MM.1S (cell line): ENCODE measurements around the gene IP6K1.

Source experiments
- DNase-seq: peaks from one replicate; pipeline ENCODE4 v3.0.0-alpha.2; 2015
- H2AFZ ChIP-seq: fragments of 300-600 bp; sonication (generic); 2 replicates; pipeline ENCODE4 v1.6.0; 2016; ENCODE audit warnings: antibody characterized with exemption, low read length
- H3F3A ChIP-seq: fragments of 300-600 bp; sonication (generic); 2 replicates; pipeline ENCODE4 v1.6.1; 2016; ENCODE audit warnings: mild to moderate bottlenecking, antibody characterized with exemption, low read length, moderate library complexity, mixed read lengths; ENCODE audit not compliant: insufficient read depth
- H3K27ac ChIP-seq: fragments of 300-600 bp; sonication (generic); 2 replicates; pipeline ENCODE4 v1.5.1; 2016; ENCODE audit warnings: mild to moderate bottlenecking, low read length
- H3K27me3 ChIP-seq: fragments of 300-600 bp; sonication (generic); replicated peaks from 2 replicates; pipeline ENCODE4 v1.6.0; 2016; ENCODE audit warnings: low read length; ENCODE audit not compliant: insufficient read depth
- H3K36me3 ChIP-seq: fragments of 300-600 bp; sonication (generic); replicated peaks from 2 replicates; pipeline ENCODE4 v1.6.1; 2016; ENCODE audit warnings: mild to moderate bottlenecking, low read length, mixed read lengths; ENCODE audit not compliant: insufficient read depth
- H3K4me1 ChIP-seq: fragments of 300-600 bp; sonication (generic); 2 replicates; pipeline ENCODE4 v1.6.1; 2016; ENCODE audit warnings: low read length, mixed read lengths
- H3K4me2 ChIP-seq: fragments of 300-600 bp; sonication (generic); 2 replicates; pipeline ENCODE4 v1.6.0; 2016; ENCODE audit warnings: low read depth, low read length
- H3K4me3 ChIP-seq: fragments of 300-600 bp; sonication (generic); 2 replicates; pipeline ENCODE4 v1.5.1; 2016; ENCODE audit warnings: low read length, mixed read lengths
- H3K79me2 ChIP-seq: fragments of 300-600 bp; sonication (generic); 2 replicates; pipeline ENCODE4 v1.6.1; 2016; ENCODE audit warnings: mixed run types, low read length, mixed read lengths
- H3K9ac ChIP-seq: fragments of 300-600 bp; sonication (generic); 2 replicates; pipeline ENCODE4 v1.6.1; 2016; ENCODE audit warnings: low read length, mixed read lengths
- H3K9me2 ChIP-seq: fragments of 300-600 bp; sonication (generic); replicated peaks from 2 replicates; pipeline ENCODE4 v1.6.1; 2016; ENCODE audit warnings: mild to moderate bottlenecking, low read length, mixed read lengths; ENCODE audit not compliant: insufficient read depth
- H3K9me3 ChIP-seq: fragments of 300-600 bp; sonication (generic); replicated peaks from 2 replicates; pipeline ENCODE4 v1.6.1; 2016; ENCODE audit warnings: mild to moderate bottlenecking, low read length, mixed read lengths; ENCODE audit not compliant: insufficient read depth
- H4K20me1 ChIP-seq: fragments of 300-600 bp; sonication (generic); 2 replicates; pipeline ENCODE4 v1.6.1; 2016; ENCODE audit warnings: mild to moderate bottlenecking, low read length, moderate library complexity, mixed read lengths; ENCODE audit not compliant: insufficient read depth
- CTCF ChIP-seq: fragments of 300-600 bp; sonication (generic); IDR thresholded peaks from 2 replicates; pipeline ENCODE4 v1.5.1; 2016; ENCODE audit warnings: antibody characterized with exemption, low read length, mixed read lengths
- EZH2 ChIP-seq: fragments of 300-600 bp; sonication (generic); optimal IDR thresholded peaks from 2 replicates; pipeline ENCODE3; 2017; ENCODE audit warnings: low read depth, mild to moderate bottlenecking, antibody characterized with exemption, low read length, mixed read lengths
- EZH2phosphoT487 ChIP-seq: fragments of 300-600 bp; sonication (generic); IDR thresholded peaks from 2 replicates; pipeline ENCODE4 v1.6.1; 2018; ENCODE audit warnings: antibody characterized with exemption, low read length

Gene IP6K1

GRCh38 chr3:49711489-49711888 lies 74.9 kb downstream of the IP6K1 start:
- TF ChIP-seq EZH2 (no peak), CTCF (no peak), EZH2phosphoT487 (no peak)
- H3K9me2 ChIP-seq = no peaks in the 10 kb centered on the region
- no peak overlapping the region for H3K4me2 ChIP-seq
- no peaks in the 10 kb centered on the region for H4K20me1 ChIP-seq
- H2AFZ ChIP-seq = no peak overlapping the region
- H3K27me3 ChIP-seq = no peaks in the 10 kb centered on the region
- no peaks in the 10 kb centered on the region for H3K36me3 ChIP-seq
- no peak overlapping the region for H3K9ac ChIP-seq
- H3F3A ChIP-seq = no peaks in the 10 kb centered on the region
- H3K79me2 ChIP-seq = no peaks in the 10 kb centered on the region
- H3K27ac ChIP-seq = no peak overlapping the region
- DNase-seq = no peak
- H3K4me1 ChIP-seq = no peaks in the 10 kb centered on the region
- H3K9me3 ChIP-seq = no peaks in the 10 kb centered on the region
- no peak overlapping the region for H3K4me3 ChIP-seq

GRCh38 chr3:49709852-49710251 lies 76.5 kb downstream of the IP6K1 start:
- H3K9me3 ChIP-seq = no peaks in the 10 kb centered on the region
- no peak overlapping the region for H3K9ac ChIP-seq
- H3K36me3 ChIP-seq = no peaks in the 10 kb centered on the region
- TF ChIP-seq EZH2 (no peak), EZH2phosphoT487 (no peak), CTCF (no peak)
- no peak overlapping the region for H2AFZ ChIP-seq
- DNase-seq = no peak
- H3K4me2 ChIP-seq = no peak overlapping the region
- H3K4me1 ChIP-seq = no peaks in the 10 kb centered on the region
- no peaks in the 10 kb centered on the region for H3K79me2 ChIP-seq
- H3K27me3 ChIP-seq = no peaks in the 10 kb centered on the region
- H3K9me2 ChIP-seq = no peaks in the 10 kb centered on the region
- H3F3A ChIP-seq = no peaks in the 10 kb centered on the region
- no peak overlapping the region for H3K27ac ChIP-seq
- no peaks in the 10 kb centered on the region for H4K20me1 ChIP-seq
- no peak overlapping the region for H3K4me3 ChIP-seq

DNA sequence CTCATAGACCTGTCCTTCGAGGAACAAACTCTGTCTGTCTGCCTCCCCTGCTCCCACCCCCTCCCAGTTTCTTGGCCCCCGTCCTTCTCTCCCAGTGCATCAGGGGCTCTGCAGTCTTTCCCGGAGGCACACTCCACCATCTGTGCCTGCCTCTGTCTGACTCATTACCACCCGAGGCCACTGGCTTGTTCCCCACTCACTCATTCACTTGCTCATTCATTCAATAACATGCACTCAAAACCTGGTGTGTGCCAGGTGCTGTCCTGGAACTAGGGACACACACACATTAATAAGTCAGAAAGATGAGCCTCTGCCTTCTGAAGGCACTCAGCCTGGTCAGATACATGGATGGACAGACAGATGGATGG lies 79.2 kb downstream of the IP6K1 start:
- Histone ChIP-seq H3K4me3 (no peak overlapping the region), H3K27me3 (no peaks in the 10 kb centered on the region), H2AFZ (no peak overlapping the region), H3K27ac (no peak overlapping the region), H3K9me3 (no peaks in the 10 kb centered on the region), H3K9me2 (no peaks in the 10 kb centered on the region), H3K36me3 (no peaks in the 10 kb centered on the region), H3K4me2 (no peak overlapping the region), H3K4me1 (no peaks in the 10 kb centered on the region), H4K20me1 (no peaks in the 10 kb centered on the region), H3K79me2 (no peaks in the 10 kb centered on the region), H3K9ac (no peak overlapping the region), H3F3A (no peaks in the 10 kb centered on the region)
- no peak for TF ChIP-seq CTCF
- TF ChIP-seq EZH2 = no peak
- no peak for TF ChIP-seq EZH2phosphoT487
- DNase-seq = no peak
